Measurements from ENCODE around the gene MIPOL1. TPM values are rescaled to one million over a fixed set of nuclear protein-coding genes. Genes with fewer than 3 reads are reported as not detected.
A peak's percentile ranks its signal among the peaks of the same experiment; 100 is the strongest.

MIPOL1 gene
- total RNA-seq, 1 donor from 2014 or later: 25.8 TPM

- DNase-seq (ENCODE audit: low spot score) (no peak), ATAC-seq (no peak)
- intact Hi-C loops (cut with DNase I): no loop called here
These were observed 390.3 kb downstream of the MIPOL1 start for GRCh38 chr14:37587881-37588666.

GRCh38 chr14:37588667-37588955, 390.9 kb downstream of the MIPOL1 start:
- ATAC-seq (no peak), DNase-seq (ENCODE audit: low spot score) (no peak)
- intact Hi-C loops (cut with DNase I): no loop called here

- DNase-seq (ENCODE audit: low spot score) (no peak), ATAC-seq (no peak)
- intact Hi-C loops (cut with DNase I): no loop called here
These were observed 391.4 kb downstream of the MIPOL1 start for GRCh38 chr14:37588956-37589714.

- intact Hi-C loops (cut with DNase I): no loop called here
- no peak for DNase-seq (ENCODE audit: low spot score)
- no peak for ATAC-seq
These were observed 392.1 kb downstream of the MIPOL1 start for GRCh38 chr14:37589715-37590427.

GRCh38 chr14:37590428-37591139, 392.8 kb downstream of the MIPOL1 start:
- intact Hi-C loops (cut with DNase I): no loop called here
- ATAC-seq: no peak
- no peak for DNase-seq (ENCODE audit: low spot score)

GRCh38 chr14:37591311-37591940, 393.7 kb downstream of the MIPOL1 start:
- intact Hi-C loops (cut with DNase I): no loop called here
- ATAC-seq: no peak
- no peak for DNase-seq (ENCODE audit: low spot score)

- ATAC-seq (no peak), DNase-seq (ENCODE audit: low spot score) (no peak)
- intact Hi-C loops (cut with DNase I): no loop called here
These were observed 394.3 kb downstream of the MIPOL1 start for GRCh38 chr14:37591941-37592481.

- intact Hi-C loops (cut with DNase I): no loop called here
- ATAC-seq: no peak
- DNase-seq (ENCODE audit: low spot score): no peak
These were observed 395.0 kb downstream of the MIPOL1 start for GRCh38 chr14:37592482-37593408.

GRCh38 chr14:37593511-37594237, 395.9 kb downstream of the MIPOL1 start:
- ATAC-seq (no peak), DNase-seq (ENCODE audit: low spot score) (no peak)
- intact Hi-C loops (cut with DNase I): no loop called here

GRCh38 chr14:37594238-37594970, 396.7 kb downstream of the MIPOL1 start:
- ATAC-seq: peak; percentile 55
- peak; percentile 74 for DNase-seq (ENCODE audit: low spot score)
- intact Hi-C loops (cut with DNase I): no loop called here

- DNase-seq (ENCODE audit: low spot score) (peak; percentile 56), ATAC-seq (no peak)
- intact Hi-C loops (cut with DNase I): no loop called here
These were observed 397.5 kb downstream of the MIPOL1 start, which contains the start of the genes FOXA1 and TTC6 for GRCh38 chr14:37594971-37595808. TSS of gene FOXA1 (minus strand) at chr14:37595249. CDS start at chr14:37594972, 277 bp downstream. TSS of gene TTC6 (plus strand) at chr14:37595629. CDS start at chr14:37622065, 26,436 bp downstream.

- peak; percentile 22 for ATAC-seq
- intact Hi-C loops (cut with DNase I): no loop called here
These were observed 398.3 kb downstream of the MIPOL1 start for GRCh38 chr14:37595809-37596621.

GRCh38 chr14:37596790-37597472, 399.2 kb downstream of the MIPOL1 start:
- DNase-seq (ENCODE audit: low spot score) (no peak), ATAC-seq (no peak)
- intact Hi-C loops (cut with DNase I): no loop called here

More at GRCh38 chr14:37595809-37596621, 398.3 kb downstream of the MIPOL1 start:
- peak; percentile 57 for DNase-seq (ENCODE audit: low spot score)

- no peak for ATAC-seq
- intact Hi-C loops (cut with DNase I): no loop called here
These were observed 399.8 kb downstream of the MIPOL1 start for GRCh38 chr14:37597538-37597913.

More at GRCh38 chr14:37597538-37597913, 399.8 kb downstream of the MIPOL1 start:
- DNase-seq (ENCODE audit: low spot score): no peak
